IPS-15b (cell line): ENCODE measurements around the gene LRRC47.

Source experiments
- H3K27me3 ChIP-seq: one replicate; pipeline ENCODE4 v1.6.1; 2013; ENCODE audit warnings: low read length; ENCODE audit not compliant: control insufficient read depth, insufficient read depth
- H3K36me3 ChIP-seq: one replicate; pipeline ENCODE4 v1.6.1; 2013; ENCODE audit warnings: low read length; ENCODE audit not compliant: control insufficient read depth, insufficient read depth
- H3K4me1 ChIP-seq: one replicate; pipeline ENCODE4 v1.6.1; 2013; ENCODE audit warnings: mild to moderate bottlenecking, low read length; ENCODE audit not compliant: control insufficient read depth, insufficient read depth
- H3K4me3 ChIP-seq: one replicate; pipeline ENCODE4 v1.5.1; 2013; ENCODE audit warnings: low read depth, low read length
- H3K9ac ChIP-seq: one replicate; pipeline ENCODE4 v1.6.1; 2013; ENCODE audit warnings: low read depth, mild to moderate bottlenecking, low read length
- H3K9me3 ChIP-seq: one replicate; pipeline ENCODE4 v1.6.1; 2013; ENCODE audit warnings: mild to moderate bottlenecking, low read length; ENCODE audit not compliant: control insufficient read depth, insufficient read depth

The LRRC47 gene

DNA sequence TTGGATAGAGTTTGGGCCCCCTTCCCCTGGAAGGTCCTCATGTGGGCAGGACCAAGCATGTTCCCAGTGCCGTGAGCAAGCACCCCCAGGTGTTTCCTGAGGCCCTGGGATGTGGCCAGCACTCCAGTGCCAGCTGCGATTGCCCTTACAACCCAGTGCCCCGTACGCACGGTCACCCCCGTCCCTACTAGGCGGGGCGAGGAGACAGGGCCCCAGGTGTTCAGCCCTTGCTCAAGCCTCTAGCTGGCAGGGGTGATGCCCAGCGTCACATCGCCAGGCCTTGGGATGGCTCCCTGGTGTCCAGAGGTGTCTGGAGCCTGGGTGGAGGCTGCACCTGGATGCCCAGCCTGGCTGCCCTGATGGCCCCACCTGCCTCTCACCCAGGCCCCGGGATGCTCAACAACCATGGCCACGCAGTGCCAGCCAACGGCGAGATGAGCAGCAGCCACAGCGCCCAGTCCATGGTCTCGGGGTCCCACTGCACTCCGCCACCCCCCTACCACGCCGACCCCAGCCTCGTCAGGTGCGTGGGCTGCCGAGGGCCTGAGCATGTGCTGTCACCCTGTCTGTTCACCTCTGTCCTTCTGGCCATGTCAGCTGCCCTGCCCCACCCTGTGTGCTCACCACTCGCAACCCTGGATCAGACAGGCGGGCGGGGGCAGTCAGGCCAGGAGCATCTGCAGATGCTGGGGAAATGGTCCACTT lies 65.6 kb downstream of the LRRC47 start:
- H3K27me3 ChIP-seq: no peaks in the 10 kb centered on the region
- H3K36me3 ChIP-seq: peaks cover 9% of the 10 kb centered on the region
- no peaks in the 10 kb centered on the region for H3K9me3 ChIP-seq
- H3K9ac ChIP-seq: no peak overlapping the region
- H3K4me1 ChIP-seq: no peaks in the 10 kb centered on the region
- no peak overlapping the region for H3K4me3 ChIP-seq

- H3K36me3 ChIP-seq: peaks cover 4% of the 10 kb centered on the region
- H3K27me3 ChIP-seq: no peaks in the 10 kb centered on the region
- H3K9ac ChIP-seq: no peak overlapping the region
- H3K9me3 ChIP-seq: no peaks in the 10 kb centered on the region
- no peaks in the 10 kb centered on the region for H3K4me1 ChIP-seq
- no peak overlapping the region for H3K4me3 ChIP-seq
Observed at GRCh38 chr1:3729594-3730542, 66.4 kb downstream of the LRRC47 start.
